ENCODE measurements around the gene PHTF2.

Gene PHTF2

GRCh38 chr7:77760809-77761453 is 37.6 kb upstream of the PHTF2 start:
- no peak overlapping the region for H3K27ac ChIP-seq (ENCODE audit: extremely low read depth, low read depth, low read length)
- H3K9me3 ChIP-seq (ENCODE audit: control insufficient read depth, insufficient read depth, low read depth, low read length) = no peaks in the 10 kb centered on the region
- ChIA-PET CTCF (interaction anchor here (0.6 to 2.9 kb wide), 4 partner anchors 31 to 139 kb away, joined by 5 to 49 read pairs (median 9); no protein-coding TSS in a partner anchor), POLR2A (interaction anchor here (1.1 kb wide), 1 partner anchor 38 kb away, joined by 3 read pairs; the partner anchor contains the start of genes PHTF2 and TMEM60)
- H3K4me3 ChIP-seq (ENCODE audit: low read depth, low read length) = no peak overlapping the region
- no peak for TF ChIP-seq GLIS1 (tag by site-specific recombination; IDR thresholded peaks at IDR 0.05)
- no peak for TF ChIP-seq ZNF24 (tag by site-specific recombination; IDR thresholded peaks at IDR 0.05)
- TF ChIP-seq ATF2 (tag by site-specific recombination; IDR thresholded peaks at IDR 0.05; ENCODE audit: low read depth) = no peak
- H3K36me3 ChIP-seq (ENCODE audit: control insufficient read depth in 2 of 2, insufficient read depth in 1 of 2, low read length in 2 of 2) = no peaks in the 10 kb centered on the region; a peak in 1 of 3 replicates
- peaks cover 5% of the 10 kb centered on the region; the same call in 1 of the 2 replicates for H3K4me1 ChIP-seq (ENCODE audit: control insufficient read depth, insufficient read depth, low read length)

- H3K4me3 ChIP-seq (ENCODE audit: low read depth, low read length) = no peak overlapping the region
- ChIA-PET POLR2A (no interaction called here), CTCF (no interaction called here)
- no peak overlapping the region for H3K27ac ChIP-seq (ENCODE audit: extremely low read depth, low read depth, low read length)
- no peaks in the 10 kb centered on the region for H3K9me3 ChIP-seq (ENCODE audit: control insufficient read depth, insufficient read depth, low read depth, low read length)
- no peak for TF ChIP-seq ZNF211 (tag by site-specific recombination; IDR thresholded peaks at IDR 0.05; ENCODE audit: low read depth)
- TF ChIP-seq IKZF3 (tag by site-specific recombination; IDR thresholded peaks at IDR 0.05) = no peak
- TF ChIP-seq ZBTB49 (tag by site-specific recombination; IDR thresholded peaks at IDR 0.05; ENCODE audit: low read depth) = no peak
- TF ChIP-seq PBX3 (CRISPR knock-in tag; IDR thresholded peaks at IDR 0.05) = no peak
- TF ChIP-seq ZNF785 (tag by site-specific recombination; IDR thresholded peaks at IDR 0.05) = no peak
- TF ChIP-seq ZNF530 (tag by site-specific recombination; IDR thresholded peaks at IDR 0.05; ENCODE audit: low read depth) = no peak
- no peak for TF ChIP-seq ZBTB8A (tag by site-specific recombination; IDR thresholded peaks at IDR 0.05)
- H3K36me3 ChIP-seq (ENCODE audit: control insufficient read depth in 2 of 2, insufficient read depth in 1 of 2, low read length in 2 of 2) = peaks cover 0 to 8% of the 10 kb centered on the region in 2 experiments; a peak in 1 of 3 replicates
- H3K4me1 ChIP-seq (ENCODE audit: control insufficient read depth, insufficient read depth, low read length) = peaks cover 5% of the 10 kb centered on the region; the same call in 1 of the 2 replicates
These were observed 33.1 kb upstream of the PHTF2 start for GRCh38 chr7:77765481-77765880.

- POLR2A ChIA-PET = no interaction called here
These were observed 32.4 kb upstream of the PHTF2 start for GRCh38 chr7:77765906-77766800.

More at GRCh38 chr7:77765906-77766800, 32.4 kb upstream of the PHTF2 start:
- TF ChIP-seq ZFHX2 (tag by site-specific recombination; conservative IDR thresholded peaks at IDR 0.05) (peak; percentile 60), ZBTB17 (tag by site-specific recombination; IDR thresholded peaks at IDR 0.05) (no peak), EGR2 (tag by site-specific recombination; IDR thresholded peaks at IDR 0.05; ENCODE audit: low read depth) (0 out of 2 replicates have a peak, but pooled peaks have one; percentile 11), SETDB1 (IDR thresholded peaks at IDR 0.05; ENCODE audit: insufficient read length, low read length) (no peak)
- CTCF ChIA-PET = interaction anchor here (0.6 to 0.7 kb wide), 2 partner anchors 50 to 93 kb away, joined by 3 to 4 read pairs; no protein-coding TSS in a partner anchor
- Histone ChIP-seq H3K4me3 (ENCODE audit: low read depth, low read length) (no peak overlapping the region), H3K9me3 (ENCODE audit: control insufficient read depth, insufficient read depth, low read depth, low read length) (no peaks in the 10 kb centered on the region), H3K36me3 (ENCODE audit: control insufficient read depth in 2 of 2, insufficient read depth in 1 of 2, low read length in 2 of 2) (peaks cover 0 to 8% of the 10 kb centered on the region in 2 experiments; a peak in 1 of 3 replicates), H3K27ac (ENCODE audit: extremely low read depth, low read depth, low read length) (no peak overlapping the region), H3K4me1 (ENCODE audit: control insufficient read depth, insufficient read depth, low read length) (peaks cover 4% of the 10 kb centered on the region; the same call in 1 of the 2 replicates)
